Liver (tissue), 9 donors: ENCODE data around the gene NOS1AP. TPM values are rescaled to one million over a fixed set of nuclear protein-coding genes. Genes with fewer than 3 reads are reported as not detected.

Source experiments
- DNase-seq: peaks from one replicate; pipeline ENCODE4 v3.0.0-alpha.2; 2017; ENCODE audit warnings: low spot score
- H3K27ac ChIP-seq, 2 donors: one replicate each; pipeline ENCODE4 v1.7.0; 2013; ENCODE audit warnings: inconsistent platforms in 2 of 2, low read length in 2 of 2, control low read depth in 1 of 2, low read depth in 1 of 2, mild to moderate bottlenecking in 1 of 2
- H3K27me3 ChIP-seq, 4 donors: one replicate each; pipeline versions ENCODE4 v1.6.1 to v1.7.0; 2013; ENCODE audit warnings: low read length in 3 of 4, inconsistent platforms in 1 of 4, mild to moderate bottlenecking in 1 of 4, moderate library complexity in 1 of 4; ENCODE audit not compliant: control insufficient read depth in 4 of 4, insufficient read depth in 4 of 4
- H3K36me3 ChIP-seq, 4 donors: one replicate each; pipeline versions ENCODE4 v1.6.1 to v1.7.0; 2013; ENCODE audit warnings: low read length in 3 of 4, mild to moderate bottlenecking in 3 of 4, low read depth in 1 of 4, moderate library complexity in 1 of 4; ENCODE audit not compliant: control insufficient read depth in 4 of 4, insufficient read depth in 3 of 4
- H3K4me1 ChIP-seq, 4 donors: one replicate each; pipeline versions ENCODE4 v1.6.1 to v1.7.0; 2013; ENCODE audit warnings: low read length in 3 of 4, mild to moderate bottlenecking in 3 of 4, moderate library complexity in 1 of 4; ENCODE audit not compliant: control insufficient read depth in 4 of 4, insufficient read depth in 4 of 4
- H3K4me3 ChIP-seq, 3 donors: one replicate each; pipeline versions ENCODE4 v1.6.1 to v1.7.0; 2013; ENCODE audit warnings: low read length in 3 of 3, control low read depth in 1 of 3, low read depth in 1 of 3, mild to moderate bottlenecking in 1 of 3
- H3K9ac ChIP-seq, 2 donors: one replicate each; pipeline ENCODE4 v1.7.0; 2013; ENCODE audit warnings: low read length in 2 of 2, mild to moderate bottlenecking in 2 of 2, moderate library complexity in 2 of 2, control low read depth in 1 of 2, low read depth in 1 of 2
- H3K9me3 ChIP-seq, 4 donors: one replicate each; pipeline versions ENCODE4 v1.6.1 to v1.7.0; 2013; ENCODE audit warnings: low read length in 3 of 4; ENCODE audit not compliant: control insufficient read depth in 4 of 4
- CTCF ChIP-seq: fragments of 150-350 bp; IDR thresholded peaks from 2 replicates; pipeline ENCODE4 v1.5.1; 2017; ENCODE audit warnings: improper control_type of control experiment, low read depth, low read length; ENCODE audit not compliant: missing input control
- FOXA2 ChIP-seq: IDR thresholded peaks from 2 replicates; pipeline ENCODE4 v1.6.1; 2016; ENCODE audit warnings: antibody characterized with exemption
- GABPA ChIP-seq, 2 donors: IDR thresholded peaks in 1 of 2; conservative IDR thresholded peaks in 1 of 2; 2 replicates each; pipeline ENCODE4 v1.6.1; 2016; ENCODE audit warnings: antibody characterized with exemption in 2 of 2, mild to moderate bottlenecking in 1 of 2, moderate library complexity in 1 of 2
- HNF4A ChIP-seq, 2 donors: conservative IDR thresholded peaks; 2 replicates each; pipeline ENCODE4 v1.6.1; 2016; ENCODE audit warnings: antibody characterized with exemption in 2 of 2, mild to moderate bottlenecking in 2 of 2
- HNF4G ChIP-seq: IDR thresholded peaks from 2 replicates; pipeline ENCODE4 v1.6.1; 2016; ENCODE audit warnings: antibody characterized with exemption
- JUND ChIP-seq, 2 donors: IDR thresholded peaks; 2 replicates each; pipeline ENCODE4 v1.6.1; 2016; ENCODE audit warnings: antibody characterized with exemption in 2 of 2
- MAX ChIP-seq: IDR thresholded peaks from 2 replicates; pipeline ENCODE4 v1.6.1; 2016; ENCODE audit warnings: antibody characterized with exemption
- NR2F2 ChIP-seq: IDR thresholded peaks from 2 replicates; pipeline ENCODE4 v1.6.1; 2016; ENCODE audit warnings: antibody characterized with exemption
- RAD21 ChIP-seq, 2 donors: IDR thresholded peaks; 2 replicates each; pipeline ENCODE4 v1.6.1; 2016; ENCODE audit warnings: antibody characterized with exemption in 2 of 2, mild to moderate bottlenecking in 2 of 2
- REST ChIP-seq: IDR thresholded peaks from 2 replicates; pipeline ENCODE4 v1.6.1; 2016; ENCODE audit warnings: antibody characterized with exemption, mild to moderate bottlenecking
- RXRA ChIP-seq, 2 donors: IDR thresholded peaks; 2 replicates each; pipeline ENCODE4 v1.6.1; 2017 to 2018; ENCODE audit warnings: antibody characterized with exemption in 2 of 2, mild to moderate bottlenecking in 1 of 2
- SP1 ChIP-seq: IDR thresholded peaks from 2 replicates; pipeline ENCODE4 v1.6.1; 2018; ENCODE audit warnings: antibody characterized with exemption, mild to moderate bottlenecking
- TAF1 ChIP-seq: conservative IDR thresholded peaks from 2 replicates; pipeline ENCODE4 v1.6.1; 2016; ENCODE audit warnings: antibody characterized with exemption, mild to moderate bottlenecking
- YY1 ChIP-seq: IDR thresholded peaks from 2 replicates; pipeline ENCODE4 v1.6.1; 2016; ENCODE audit warnings: antibody characterized with exemption, mild to moderate bottlenecking
- WGBS: extraction: QIAGEN DNeasy Blood & Tissue Kit; methylation state at CpG from one replicate; pipeline ENCODE4 v1.1.7; 2013; 5-methylcytosine and 5-hydroxymethylcytosine counted together
- polyA plus RNA-seq, 2 donors: library from polyadenylated mRNA; stranded (reverse) in 1 of 2; unstranded in 1 of 2; fragments of 200-250 nt in 1 of 2; fragments of >200 nt in 1 of 2; fragmentation: Nextera tagmentation in 1 of 2; extraction: Ambion mirVana in 1 of 2; gene quantifications; one replicate each; pipeline versions ENCODE4 v1.2.1 to v1.2.3, GENCODE V29; 2013 to 2015
- total RNA-seq, 2 donors: library from RNA; depleted of rRNA; stranded (reverse); fragments of >200 nt; gene quantifications; one replicate each; pipeline ENCODE4 v1.2.3, GENCODE V29; 2014
- TF ChIP-seq, protein P1 (sequence below): IDR thresholded peaks from 2 replicates; pipeline ENCODE4 v1.6.1; 2016; ENCODE audit warnings: antibody characterized with exemption
- donor health status: healthy.
- donor health status: healthy.
- donor health status: healthy.
- donor health status: healthy.
- donor health status: healthy.

Gene NOS1AP
- total and polyA plus RNA-seq, 4 donors, result 1.4 to 13.0 (median 4.5) TPM

- H3K27ac ChIP-seq, result no peak overlapping the region
- H3K4me3 ChIP-seq, result no peak overlapping the region
- TF ChIP-seq REST (no peak), HNF4G (no peak), TAF1 (no peak), MAX (no peak), NR2F2 (no peak), RXRA (IDR thresholded peaks at IDR 0.05) (no peak), RAD21 (IDR thresholded peaks at IDR 0.05) (no peak), CTCF (no peak), HNF4A (conservative IDR thresholded peaks at IDR 0.05) (no peak)
- no peak for DNase-seq
- peaks cover 4 to 18% (median 9%) of the 10 kb centered on the region in 4 donors for H3K4me1 ChIP-seq
- H3K36me3 ChIP-seq, result no peaks in the 10 kb centered on the region
- 71% methylated on average over 5 of the region's 5 CpGs for WGBS
- no peaks in the 10 kb centered on the region for H3K27me3 ChIP-seq
- no peak overlapping the region for H3K9ac ChIP-seq
- no peaks in the 10 kb centered on the region for H3K9me3 ChIP-seq
These were observed 149.1 kb downstream of the NOS1AP start for GRCh38 chr1:162218546-162218945.

- Histone ChIP-seq H3K27me3 (no peaks in the 10 kb centered on the region), H3K27ac (no peak overlapping the region), H3K4me1 (peaks cover 4 to 14% (median 5%) of the 10 kb centered on the region in 4 donors), H3K36me3 (no peaks in the 10 kb centered on the region), H3K9ac (no peak overlapping the region), H3K4me3 (no peak overlapping the region), H3K9me3 (no peaks in the 10 kb centered on the region)
- DNase-seq, result no peak
- TF ChIP-seq, protein P1, sequence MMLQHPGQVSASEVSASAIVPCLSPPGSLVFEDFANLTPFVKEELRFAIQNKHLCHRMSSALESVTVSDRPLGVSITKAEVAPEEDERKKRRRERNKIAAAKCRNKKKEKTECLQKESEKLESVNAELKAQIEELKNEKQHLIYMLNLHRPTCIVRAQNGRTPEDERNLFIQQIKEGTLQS, result no peak
- TF ChIP-seq HNF4A (conservative IDR thresholded peaks at IDR 0.05), result no peak
- no peak for TF ChIP-seq JUND (IDR thresholded peaks at IDR 0.05)
- TF ChIP-seq NR2F2, result no peak
- no peak for TF ChIP-seq HNF4G
- no peak for TF ChIP-seq RAD21 (IDR thresholded peaks at IDR 0.05)
- TF ChIP-seq FOXA2, result no peak
- TF ChIP-seq YY1, result no peak
- no peak for TF ChIP-seq TAF1
- TF ChIP-seq CTCF, result no peak
- TF ChIP-seq GABPA (IDR thresholded peaks at IDR 0.05 in 1 of 2, conservative IDR thresholded peaks at IDR 0.05 in 1 of 2), result no peak
- TF ChIP-seq SP1, result no peak
- no peak for TF ChIP-seq MAX
- WGBS, result 90% methylated on average over 5 of the region's 5 CpGs
These were observed 149.5 kb downstream of the NOS1AP start for GRCh38 chr1:162218975-162219374.
